GM12874 (cell line): ENCODE results near the gene TBC1D17.

Source experiments
- TF ChIP-seq, protein P1 (sequence below): IDR thresholded peaks from 2 replicates; pipeline ENCODE4 v1.5.1; 2011; ENCODE audit warnings: low read depth, mild to moderate bottlenecking, control low read depth, low read length, moderate library complexity; ENCODE audit not compliant: insufficient read depth

TBC1D17 gene

DNA sequence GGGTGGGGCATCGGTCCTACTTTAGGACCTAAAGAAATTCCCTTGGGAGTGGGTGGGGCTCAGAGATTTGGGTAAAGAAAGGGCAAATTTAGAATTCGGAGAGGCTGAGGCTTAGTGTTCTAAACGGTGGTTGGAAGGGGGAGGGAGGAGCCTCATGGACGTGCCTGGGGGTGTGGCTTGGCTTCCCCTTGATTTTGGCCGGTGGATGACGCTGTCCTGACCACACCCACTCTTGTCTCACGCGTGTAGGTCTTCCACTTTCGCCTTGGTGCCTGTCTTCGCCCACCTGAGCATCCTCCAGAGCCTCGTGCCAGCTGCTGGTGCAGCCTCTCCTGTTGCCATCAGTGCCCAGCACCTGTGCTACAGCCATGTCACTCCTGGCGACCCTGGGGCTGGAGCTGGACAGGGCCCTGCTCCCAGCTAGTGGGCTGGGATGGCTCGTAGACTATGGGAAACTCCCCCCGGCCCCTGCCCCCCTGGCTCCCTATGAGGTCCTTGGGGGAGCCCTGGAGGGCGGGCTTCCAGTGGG is 53.0 kb downstream of the TBC1D17 start:
- TF ChIP-seq, protein P1, sequence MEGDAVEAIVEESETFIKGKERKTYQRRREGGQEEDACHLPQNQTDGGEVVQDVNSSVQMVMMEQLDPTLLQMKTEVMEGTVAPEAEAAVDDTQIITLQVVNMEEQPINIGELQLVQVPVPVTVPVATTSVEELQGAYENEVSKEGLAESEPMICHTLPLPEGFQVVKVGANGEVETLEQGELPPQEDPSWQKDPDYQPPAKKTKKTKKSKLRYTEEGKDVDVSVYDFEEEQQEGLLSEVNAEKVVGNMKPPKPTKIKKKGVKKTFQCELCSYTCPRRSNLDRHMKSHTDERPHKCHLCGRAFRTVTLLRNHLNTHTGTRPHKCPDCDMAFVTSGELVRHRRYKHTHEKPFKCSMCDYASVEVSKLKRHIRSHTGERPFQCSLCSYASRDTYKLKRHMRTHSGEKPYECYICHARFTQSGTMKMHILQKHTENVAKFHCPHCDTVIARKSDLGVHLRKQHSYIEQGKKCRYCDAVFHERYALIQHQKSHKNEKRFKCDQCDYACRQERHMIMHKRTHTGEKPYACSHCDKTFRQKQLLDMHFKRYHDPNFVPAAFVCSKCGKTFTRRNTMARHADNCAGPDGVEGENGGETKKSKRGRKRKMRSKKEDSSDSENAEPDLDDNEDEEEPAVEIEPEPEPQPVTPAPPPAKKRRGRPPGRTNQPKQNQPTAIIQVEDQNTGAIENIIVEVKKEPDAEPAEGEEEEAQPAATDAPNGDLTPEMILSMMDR: no peak

DNA sequence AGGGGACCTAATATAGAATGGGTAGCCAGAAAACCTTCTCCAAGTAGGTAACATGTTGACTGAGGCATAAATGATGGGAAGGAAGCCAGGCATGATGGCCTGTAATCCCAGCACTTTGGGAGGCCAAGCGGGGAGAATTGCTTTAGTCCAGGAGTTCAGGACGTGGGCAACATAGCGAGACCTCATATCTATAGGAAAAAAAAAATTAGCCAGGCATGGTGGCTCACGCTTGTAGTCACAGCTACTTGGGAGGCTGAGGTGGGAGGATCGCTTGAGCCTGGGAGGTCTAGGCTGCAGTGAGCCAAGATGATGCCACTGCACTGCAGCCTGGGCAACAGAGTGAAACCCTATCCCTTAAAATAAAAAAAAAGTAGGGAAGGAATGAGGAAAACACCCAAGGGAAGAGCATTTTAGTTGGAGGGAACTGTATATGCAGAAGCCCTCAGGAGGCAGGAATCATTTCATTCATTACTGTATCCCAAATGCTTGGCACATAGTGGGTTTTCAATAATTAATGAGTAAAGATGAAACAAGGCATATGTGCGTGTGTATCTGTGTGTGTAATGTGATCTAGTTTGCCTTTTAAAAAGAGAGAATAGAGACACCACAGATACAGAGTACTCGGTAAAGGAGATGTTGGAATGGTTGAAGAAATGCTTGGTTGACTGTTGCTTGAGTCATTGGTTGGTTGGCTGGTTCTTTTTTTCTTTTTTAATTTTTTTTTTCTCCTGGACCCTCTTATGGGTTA is 54.0 kb downstream of the TBC1D17 start:
- TF ChIP-seq, protein P1: no peak

DNA sequence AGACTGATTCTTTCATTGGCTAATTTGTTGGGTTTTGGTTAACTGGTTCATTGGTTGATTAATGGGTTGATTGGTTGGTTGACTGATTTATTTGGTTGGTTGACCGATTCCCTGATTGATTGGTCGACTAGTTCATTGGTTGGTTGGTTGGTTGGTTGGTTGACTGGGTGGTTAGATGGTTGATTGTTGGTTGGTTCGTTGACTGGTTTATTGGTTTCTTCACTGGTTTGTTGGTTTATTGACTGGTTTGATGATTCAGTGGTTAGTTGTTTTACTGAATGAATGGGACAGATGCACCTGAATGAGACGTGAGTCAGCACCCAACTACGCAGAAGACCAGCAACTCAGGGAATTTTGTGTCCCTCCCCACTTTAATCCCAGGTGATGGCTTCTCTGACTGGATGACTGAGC is 54.5 kb downstream of the TBC1D17 start:
- TF ChIP-seq, protein P1: no peak

DNA sequence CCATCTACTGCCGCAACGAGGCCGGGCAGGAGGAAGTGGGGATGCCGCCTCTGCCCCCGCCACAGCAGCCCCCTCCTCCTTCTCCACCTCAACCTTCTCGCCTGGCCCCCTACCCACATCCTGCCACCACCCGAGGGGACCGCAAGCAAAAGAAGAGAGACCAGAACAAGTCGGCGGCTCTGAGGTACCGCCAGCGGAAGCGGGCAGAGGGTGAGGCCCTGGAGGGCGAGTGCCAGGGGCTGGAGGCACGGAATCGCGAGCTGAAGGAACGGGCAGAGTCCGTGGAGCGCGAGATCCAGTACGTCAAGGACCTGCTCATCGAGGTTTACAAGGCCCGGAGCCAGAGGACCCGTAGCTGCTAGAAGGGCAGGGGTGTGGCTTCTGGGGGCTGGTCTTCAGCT is 55.2 kb downstream of the TBC1D17 start:
- TF ChIP-seq, protein P1: no peak

DNA sequence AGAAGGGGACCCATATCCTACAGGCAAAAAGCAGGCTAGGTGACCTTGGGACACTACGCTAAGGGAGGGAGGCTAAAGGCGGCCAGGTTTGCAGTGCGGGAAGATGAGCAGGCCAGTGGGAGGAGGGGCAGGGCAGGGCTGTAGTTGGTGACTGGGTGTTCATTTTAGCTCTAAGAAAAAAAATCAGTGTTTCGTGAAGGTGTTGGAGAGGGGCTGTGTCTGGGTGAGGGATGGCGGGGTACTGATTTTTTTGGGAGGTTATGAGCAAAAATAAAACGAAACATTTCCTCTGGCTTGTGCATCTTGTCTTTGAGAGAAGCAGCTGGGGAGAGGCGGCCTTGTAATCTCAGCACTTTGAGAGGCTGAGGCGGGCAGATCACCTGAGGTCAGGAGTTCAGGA is 56.1 kb downstream of the TBC1D17 start:
- TF ChIP-seq, protein P1: no peak

DNA sequence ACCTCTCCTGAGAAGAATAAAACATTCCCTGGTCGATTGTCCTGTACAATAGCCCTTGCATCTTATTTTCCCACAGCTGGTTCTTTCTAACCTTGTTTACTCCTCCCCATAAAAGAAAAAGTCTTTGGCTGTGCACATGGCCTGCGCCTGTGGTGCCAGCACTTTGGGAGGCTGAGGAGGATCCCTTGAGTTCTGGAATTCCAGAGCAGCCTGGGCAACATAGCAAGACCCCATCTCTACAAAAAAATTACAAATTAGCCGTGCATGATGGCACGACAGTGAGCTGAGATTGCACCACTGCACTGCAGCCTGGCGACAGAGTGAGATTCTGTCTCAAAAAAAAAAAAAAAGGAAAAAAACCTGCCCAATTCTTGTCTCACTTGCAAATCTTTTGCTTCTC is 59.0 kb downstream of the TBC1D17 start:
- TF ChIP-seq, protein P1: no peak

DNA sequence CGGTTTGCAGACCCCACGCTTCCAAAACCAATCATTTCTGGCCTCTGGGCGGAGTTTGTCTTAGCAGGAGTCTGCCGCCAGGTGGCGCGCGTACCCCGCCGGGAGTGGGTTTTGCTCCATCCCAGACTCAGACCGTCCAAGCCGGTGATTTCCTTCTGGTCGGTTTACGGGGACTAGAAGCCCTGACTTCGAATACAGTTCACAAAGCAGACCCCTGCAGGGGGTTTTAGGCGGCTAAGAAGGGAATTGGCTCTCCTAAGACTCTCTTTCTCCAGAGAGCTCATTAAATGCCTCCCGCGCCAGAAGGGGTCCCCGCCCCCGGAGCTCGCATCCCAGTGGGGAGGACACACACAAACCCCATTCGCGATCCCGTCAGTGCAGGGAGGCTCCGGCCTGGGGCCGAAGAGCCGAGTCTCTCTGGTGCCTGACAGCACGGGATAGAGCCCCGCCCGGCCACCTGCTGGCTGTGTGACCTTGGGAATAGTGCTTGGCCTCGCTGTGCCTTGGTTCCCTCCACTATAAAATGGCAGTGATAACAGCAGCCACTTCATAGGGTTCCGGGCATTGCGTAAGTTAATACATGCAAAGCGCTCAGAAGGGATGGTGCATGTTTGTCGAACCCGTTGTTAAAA is 60.4 kb downstream of the TBC1D17 start:
- TF ChIP-seq, protein P1: peak; percentile 96
